Aorta (tissue), 5 donors: ENCODE measurements around the gene CELF5. TPM values are rescaled to one million over a fixed set of nuclear protein-coding genes. Genes with fewer than 3 reads are reported as not detected.
"Not testable (repeated sequence)": the region's sequence is repeated elsewhere in the genome, so short reads cannot be mapped to it uniquely, and the experiment has no call there.

Experiments
- ATAC-seq: fragments of 200-7000 bp; cut with Tn5 transposase; one replicate; pipeline ENCODE4 v1.9.1; 2022; ENCODE audit warnings: moderate library complexity; ENCODE audit not compliant: low FRiP score
- DNase-seq, 2 donors: peaks; one replicate each; pipeline ENCODE4 v3.0.0-alpha.2; 2020
- H3K27ac ChIP-seq, 2 donors: one replicate each; pipeline ENCODE4 v1.5.1; 2013; ENCODE audit warnings: low read length in 2 of 2, mild to moderate bottlenecking in 2 of 2, moderate library complexity in 2 of 2, control low read depth in 1 of 2, inconsistent platforms in 1 of 2, low read depth in 1 of 2
- H3K27me3 ChIP-seq, 2 donors: one replicate each; pipeline ENCODE4 v1.6.1; 2013; ENCODE audit warnings: control low read depth in 1 of 2, low read length in 1 of 2, mild to moderate bottlenecking in 1 of 2, moderate library complexity in 1 of 2; ENCODE audit not compliant: insufficient read depth in 2 of 2, control insufficient read depth in 1 of 2
- H3K36me3 ChIP-seq, 2 donors: one replicate each; pipeline ENCODE4 v1.6.1; 2013; ENCODE audit warnings: control low read depth in 1 of 2, low read length in 1 of 2, mild to moderate bottlenecking in 1 of 2; ENCODE audit not compliant: insufficient read depth in 2 of 2, control insufficient read depth in 1 of 2
- H3K4me1 ChIP-seq, 2 donors: one replicate each; pipeline ENCODE4 v1.6.1; 2013; ENCODE audit warnings: low read length in 2 of 2, control low read depth in 1 of 2, mild to moderate bottlenecking in 1 of 2, moderate library complexity in 1 of 2; ENCODE audit not compliant: insufficient read depth in 2 of 2, control insufficient read depth in 1 of 2
- H3K4me3 ChIP-seq, 2 donors: one replicate each; pipeline ENCODE4 v1.5.1; 2013; ENCODE audit warnings: low read length in 2 of 2, control low read depth in 1 of 2, mild to moderate bottlenecking in 1 of 2
- H3K9me3 ChIP-seq: one replicate; pipeline ENCODE4 v1.6.1; 2013; ENCODE audit warnings: mild to moderate bottlenecking, low read length; ENCODE audit not compliant: control insufficient read depth
- WGBS, 2 donors: extraction: QIAGEN DNeasy Blood & Tissue Kit; methylation state at CpG; one replicate each; pipeline ENCODE4 v1.1.7; 2013; 5-methylcytosine and 5-hydroxymethylcytosine counted together
- intact Hi-C, 2 donors: fragments of 100-400 bp; cut with DNase I; formaldehyde crosslinking; loops; one replicate each; pipeline versions ENCODE4 v1.14.2 to v1.15.0; 2022
- polyA plus RNA-seq, 2 donors: library from polyadenylated mRNA; stranded (reverse); fragments of 200-250 nt; gene quantifications; one replicate each; pipeline ENCODE4 v1.2.3, GENCODE V29; 2013
- total RNA-seq, 2 donors: library from RNA; stranded (reverse); fragmentation: NEBNext Ultra II Directional; extraction: Animal tissue kit (Norgen Biotek cat#: 25700); gene quantifications; one replicate each; pipeline ENCODE4 v1.2.1, GENCODE V29; 2021
- donor health status: healthy with polysubstance abuse.
- donor health status: Bipolar disorder and iron deficiency.
- donor health status: DM: no; HTN: no; CAD: no.
- donor health status: DM: no; HTN: no; CAD: no.
- donor health status: DM: yes; HTN: yes; CAD: no.

The CELF5 gene
- total and polyA plus RNA-seq, 4 donors = 0.08 TPM; not detected in 3

- DNase-seq (peak in 1 of 2 donors; percentile 67), ATAC-seq (peak; percentile 15)
- no peak overlapping the region for H3K4me3 ChIP-seq
- H3K27ac ChIP-seq = peak overlapping the region in 1 of 2 donors; percentile 95
- peaks cover 0 to 4% of the 10 kb centered on the region in 2 donors for H3K4me1 ChIP-seq
- intact Hi-C loops = loop anchor here in 1 of 2 donors (5.0 kb wide), 2 partner anchors 89 to 119 kb away; no protein-coding TSS in a partner anchor
- H3K9me3 ChIP-seq = no peaks in the 10 kb centered on the region
- no peaks in the 10 kb centered on the region for H3K36me3 ChIP-seq
- 40 to 53% methylated on average over 11 to 12 of the region's 12 CpGs for WGBS, 2 donors
- H3K27me3 ChIP-seq = no peaks in the 10 kb centered on the region
These were observed 114.2 kb downstream of the CELF5 start for GRCh38 chr19:3338541-3339181.

- WGBS, 2 donors = 82 to 83% methylated on average over 11 of the region's 11 CpGs
- DNase-seq = no peak
- no peak overlapping the region for H3K27ac ChIP-seq
- ATAC-seq = no peak
- no peaks in the 10 kb centered on the region for H3K36me3 ChIP-seq
- no peaks in the 10 kb centered on the region for H3K27me3 ChIP-seq
- no peaks in the 10 kb centered on the region for H3K9me3 ChIP-seq
- H3K4me1 ChIP-seq = peaks cover 0 to 2% of the 10 kb centered on the region in 2 donors
- intact Hi-C loops = no loop called here
- H3K4me3 ChIP-seq = no peak overlapping the region
These were observed 115.9 kb downstream of the CELF5 start for GRCh38 chr19:3340340-3340739.

- Histone ChIP-seq H3K9me3 (no peaks in the 10 kb centered on the region), H3K27me3 (no peaks in the 10 kb centered on the region), H3K4me3 (no peak overlapping the region), H3K4me1 (peaks cover 0 to 2% of the 10 kb centered on the region in 2 donors), H3K36me3 (no peaks in the 10 kb centered on the region), H3K27ac (peak overlapping the region in 1 of 2 donors; percentile 16)
- intact Hi-C loops = no loop called here
- ATAC-seq (no peak), DNase-seq (no peak)
- 91 to 93% methylated on average over 9 of the region's 9 CpGs for WGBS, 2 donors
These were observed 117.8 kb downstream of the CELF5 start for GRCh38 chr19:3342246-3342645.

- 84 to 85% methylated on average over 9 of the region's 9 CpGs for WGBS, 2 donors
- peak overlapping the region in 1 of 2 donors; percentile 70 for H3K27ac ChIP-seq
- DNase-seq, H3K27me3 ChIP-seq, intact Hi-C loops, H3K4me3 ChIP-seq, H3K36me3 ChIP-seq, H3K9me3 ChIP-seq, H3K4me1 ChIP-seq, ATAC-seq: not testable (repeated sequence)
These were observed 118.5 kb downstream of the CELF5 start for GRCh38 chr19:3342962-3343361.

GRCh38 chr19:3343619-3344502 is 119.4 kb downstream of the CELF5 start:
- Histone ChIP-seq H3K27ac (peak overlapping the region in 1 of 2 donors; percentile 94), H3K27me3 (no peaks in the 10 kb centered on the region), H3K4me3 (no peak overlapping the region), H3K4me1 (no peaks in the 10 kb centered on the region), H3K9me3 (no peaks in the 10 kb centered on the region), H3K36me3 (no peaks in the 10 kb centered on the region)
- intact Hi-C loops = no loop called here
- DNase-seq (peak; percentile 93 to 94), ATAC-seq (peak; percentile 85)
- WGBS, 2 donors = 2% methylated on average over 26 of the region's 26 CpGs

- ATAC-seq = no peak
- intact Hi-C loops = no loop called here
- H3K27me3 ChIP-seq = no peaks in the 10 kb centered on the region
- no peak overlapping the region for H3K4me3 ChIP-seq
- 90 to 92% methylated on average over 20 to 25 of the region's 25 CpGs for WGBS, 2 donors
- peak overlapping the region in 1 of 2 donors; percentile 43 for H3K27ac ChIP-seq
- H3K9me3 ChIP-seq = no peaks in the 10 kb centered on the region
- H3K4me1 ChIP-seq = no peaks in the 10 kb centered on the region
- peak in 1 of 2 donors; percentile 51 for DNase-seq
- H3K36me3 ChIP-seq = no peaks in the 10 kb centered on the region
These were observed 120.4 kb downstream of the CELF5 start for GRCh38 chr19:3344608-3345598.

- intact Hi-C loops = no loop called here
- Histone ChIP-seq H3K36me3 (no peaks in the 10 kb centered on the region), H3K27ac (peak overlapping the region in 1 of 2 donors; percentile 34), H3K4me1 (no peaks in the 10 kb centered on the region), H3K4me3 (no peak overlapping the region), H3K27me3 (no peaks in the 10 kb centered on the region), H3K9me3 (no peaks in the 10 kb centered on the region)
- ATAC-seq (peak; percentile 1), DNase-seq (no peak)
- WGBS, 2 donors = 47 to 48% methylated on average over 14 to 15 of the region's 15 CpGs
These were observed 121.5 kb downstream of the CELF5 start for GRCh38 chr19:3345850-3346460.
